BJ (cell line): ENCODE measurements around the gene MAGEA8. TPM values are rescaled to one million over a fixed set of nuclear protein-coding genes. Genes with fewer than 3 reads are reported as not detected.
"Not testable (repeated sequence)": the region's sequence is repeated elsewhere in the genome, so short reads cannot be mapped to it uniquely, and the experiment has no call there.

Experiments used
- CTCF ChIA-PET: fragments of 350-600 bp; formaldehyde crosslinking; extraction: SDS; loops from one replicate; lab custom pipeline; 2021; ENCODE audit warnings: antibody characterized with exemption, inconsistent platforms; lab: Yijun Ruan, JAX
- POLR2A ChIA-PET: fragments of 300-600 bp; sonication (Branson Sonifier 250); formaldehyde crosslinking; extraction: SDS; loops from one replicate; lab custom pipeline; 2021; ENCODE audit warnings: antibody characterized with exemption; lab: Charles Lee
- DNase-seq: peaks from one replicate; pipeline ENCODE4 v3.0.0-alpha.2; 2011; ENCODE audit warnings: low read depth
- H3K27me3 ChIP-seq: 2 replicates; pipeline ENCODE4 v1.6.0; 2011; ENCODE audit warnings: low read length; ENCODE audit not compliant: control insufficient read depth, insufficient read depth
- H3K36me3 ChIP-seq: 2 replicates; pipeline ENCODE4 v1.5.1; 2011; ENCODE audit warnings: low read length; ENCODE audit not compliant: control insufficient read depth, insufficient read depth
- H3K4me3 ChIP-seq: 2 replicates; pipeline ENCODE4 v1.5.1; 2011; ENCODE audit warnings: low read depth, mild to moderate bottlenecking, control low read depth, low read length
- polyA plus RNA-seq: library from polyadenylated mRNA; depleted of rRNA; stranded (reverse); fragments of >200 nt; gene quantifications from 2 replicates; pipeline ENCODE4 v1.2.3, GENCODE V29; 2011; rRNA removed

The MAGEA8 gene
- polyA plus RNA-seq, 1 experiment: not detected

- H3K27me3 ChIP-seq, DNase-seq, H3K4me3 ChIP-seq, H3K36me3 ChIP-seq, CTCF ChIA-PET, POLR2A ChIA-PET: not testable (repeated sequence)
Measured at GRCh38 chrX:149929400-149929799, 48.4 kb downstream of the MAGEA8 start, which contains the start of gene HSFX4. HSFX4 (plus strand) TSS chrX:149929573; CDS start chrX:149929645, 72 bp downstream.

GRCh38 chrX:149931355-149931754 is 50.4 kb downstream of the MAGEA8 start:
- H3K27me3 ChIP-seq, DNase-seq, H3K4me3 ChIP-seq, POLR2A ChIA-PET, H3K36me3 ChIP-seq, CTCF ChIA-PET: not testable (repeated sequence)

GRCh38 chrX:149932150-149932549 is 51.2 kb downstream of the MAGEA8 start:
- H3K4me3 ChIP-seq, POLR2A ChIA-PET, H3K36me3 ChIP-seq, CTCF ChIA-PET, DNase-seq, H3K27me3 ChIP-seq: not testable (repeated sequence)

GRCh38 chrX:149932970-149933369 is 52.0 kb downstream of the MAGEA8 start:
- CTCF ChIA-PET, H3K36me3 ChIP-seq, DNase-seq, POLR2A ChIA-PET, H3K27me3 ChIP-seq, H3K4me3 ChIP-seq: not testable (repeated sequence)

- H3K27me3 ChIP-seq, H3K4me3 ChIP-seq, POLR2A ChIA-PET, H3K36me3 ChIP-seq, DNase-seq, CTCF ChIA-PET: not testable (repeated sequence)
Measured at GRCh38 chrX:149933547-149933946, 52.6 kb downstream of the MAGEA8 start.

Other genes starting within 250 kb of the MAGEA8 start
- 19.7 and 20.6 TPM in 2 replicates for gene TMEM185A, start 249.4 kb upstream of the MAGEA8 start, polyA plus RNA-seq
- not detected in 2 replicates for gene MAGEA11, start 169.1 kb upstream of the MAGEA8 start, polyA plus RNA-seq
- gene HSFX1, start 107.1 kb upstream of the MAGEA8 start, polyA plus RNA-seq: 0.12 and 0.25 TPM in 2 replicates
- not detected in 2 replicates for gene MAGEA9, start 99.3 kb upstream of the MAGEA8 start, polyA plus RNA-seq
- not detected in 2 replicates for gene HSFX4, start 48.4 kb downstream of the MAGEA8 start, polyA plus RNA-seq
- 35.8 and 36.8 TPM in 2 replicates for gene EOLA2, start 57.3 kb downstream of the MAGEA8 start, polyA plus RNA-seq